COLO668 (cell line): Measurements from ENCODE around the gene CMIP.
"Not testable (repeated sequence)": the region's sequence is repeated elsewhere in the genome, so short reads cannot be mapped to it uniquely, and the experiment has no call there.

Source experiments
- DNase-seq: peaks from one replicate; lab custom pipeline; 2025; ENCODE audit not compliant: unreplicated experiment; lab: John Stamatoyannopoulos, UW

Gene CMIP

GRCh38 chr16:81577272-81577671 is 132.7 kb downstream of the CMIP start:
- DNase-seq, result not testable (repeated sequence)

GRCh38 chr16:81578076-81578475 is 133.5 kb downstream of the CMIP start:
- DNase-seq, result no peak

- no peak for DNase-seq
Measured at GRCh38 chr16:81578636-81579413, 134.2 kb downstream of the CMIP start.

- peak; percentile 62 for DNase-seq
Measured at GRCh38 chr16:81581107-81581506, 136.5 kb downstream of the CMIP start.

GRCh38 chr16:81582655-81583441 is 138.2 kb downstream of the CMIP start:
- DNase-seq, result no peak

- peak; percentile 16 for DNase-seq
Measured at GRCh38 chr16:81583893-81584631, 139.5 kb downstream of the CMIP start.

- no peak for DNase-seq
Measured at GRCh38 chr16:81585785-81586184, 141.2 kb downstream of the CMIP start.

GRCh38 chr16:81586417-81586816 is 141.8 kb downstream of the CMIP start:
- no peak for DNase-seq

- DNase-seq, result no peak
Measured at GRCh38 chr16:81586977-81587625, 142.5 kb downstream of the CMIP start.

GRCh38 chr16:81587626-81588160 is 143.1 kb downstream of the CMIP start:
- DNase-seq, result no peak

- DNase-seq, result no peak
Measured at GRCh38 chr16:81588326-81589081, 143.9 kb downstream of the CMIP start.

- DNase-seq, result no peak
Measured at GRCh38 chr16:81589975-81590650, 145.5 kb downstream of the CMIP start.

- DNase-seq, result peak; percentile 46
Measured at GRCh38 chr16:81590714-81591544, 146.3 kb downstream of the CMIP start.

- no peak for DNase-seq
Measured at GRCh38 chr16:81591545-81591870, 146.9 kb downstream of the CMIP start.

GRCh38 chr16:81592353-81592866 is 147.8 kb downstream of the CMIP start:
- DNase-seq, result no peak

- DNase-seq, result no peak
Measured at GRCh38 chr16:81593481-81593880, 148.9 kb downstream of the CMIP start.

GRCh38 chr16:81595629-81596292 is 151.2 kb downstream of the CMIP start:
- no peak for DNase-seq

GRCh38 chr16:81597079-81597658 is 152.6 kb downstream of the CMIP start:
- DNase-seq, result peak; percentile 27
